ENCODE measurements around the gene FBLN2. TPM values are rescaled to one million over a fixed set of nuclear protein-coding genes. Genes with fewer than 3 reads are reported as not detected.
"Not testable (repeated sequence)": the region's sequence is repeated elsewhere in the genome, so short reads cannot be mapped to it uniquely, and the experiment has no call there.

FBLN2 gene
- total and polyA plus RNA-seq, 4 donors: 16.7 to 494 (median 68.4) TPM

GRCh38 chr3:13518516-13518953, 30.4 kb upstream of the FBLN2 start:
- no peak overlapping the region for H3K27ac ChIP-seq (ENCODE audit: low read depth in 1 of 2, low read length in 2 of 2)
- H3K4me3 ChIP-seq (ENCODE audit: low read length in 2 of 2): no peak overlapping the region
- ATAC-seq (ENCODE audit: low FRiP score) (peak; percentile 67), DNase-seq (peak; percentile 84 to 88)
- 2 to 7% methylated on average over 15 of the region's 15 CpGs for WGBS, 2 donors
- H3K9me3 ChIP-seq (ENCODE audit: control insufficient read depth, low read length): no peaks in the 10 kb centered on the region
- no peaks in the 10 kb centered on the region for H3K4me1 ChIP-seq (ENCODE audit: control insufficient read depth in 1 of 2, insufficient read depth in 2 of 2, low read length in 2 of 2)
- H3K36me3 ChIP-seq (ENCODE audit: control insufficient read depth in 1 of 2, insufficient read depth in 2 of 2, low read length in 1 of 2): no peaks in the 10 kb centered on the region
- H3K27me3 ChIP-seq (ENCODE audit: control insufficient read depth in 1 of 2, insufficient read depth in 2 of 2, low read length in 1 of 2): no peaks in the 10 kb centered on the region
- intact Hi-C loops (cut with DNase I): no loop called here

DNA sequence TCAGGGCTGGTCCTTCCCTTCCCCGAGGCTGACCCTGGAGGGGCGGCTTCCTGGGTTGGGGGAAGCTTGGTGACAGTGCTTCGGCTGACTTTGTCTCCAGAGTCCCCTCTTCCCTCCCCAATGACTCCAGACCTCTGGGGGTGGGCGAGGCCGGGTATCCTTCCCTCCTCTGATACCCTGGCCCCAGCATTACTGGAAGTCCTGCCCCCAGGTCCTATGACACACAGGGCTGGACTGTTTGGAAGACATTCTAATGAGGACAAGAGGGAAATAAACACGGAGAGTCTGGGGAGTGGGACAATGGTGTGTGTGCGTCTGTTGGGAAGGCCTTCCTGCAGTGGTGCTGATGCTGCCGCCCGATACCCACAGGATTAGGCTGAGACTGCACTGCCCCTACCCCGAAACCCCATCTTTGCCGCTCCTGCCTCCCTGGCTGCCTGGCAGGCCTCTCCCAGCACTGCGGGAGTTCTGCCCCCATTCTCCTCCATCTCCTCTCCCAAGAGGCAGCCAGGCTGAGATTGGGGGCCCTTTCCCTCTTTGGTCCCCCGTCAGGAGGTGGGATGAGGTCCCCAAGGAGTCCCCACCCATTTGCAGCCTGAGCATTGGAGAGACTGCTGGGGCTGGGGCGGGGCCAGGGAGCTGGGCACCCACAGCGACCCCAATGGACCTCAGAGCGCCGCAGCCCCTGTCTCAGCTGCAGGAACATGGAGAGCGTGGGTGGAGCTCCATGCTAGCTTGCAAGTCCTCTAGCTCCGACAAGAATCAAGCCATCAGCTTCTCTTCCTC, 29.7 kb upstream of the FBLN2 start:
- ATAC-seq (ENCODE audit: low FRiP score) (peak; percentile 28), DNase-seq (no peak)
- 77 to 79% methylated on average over 18 to 19 of the region's 19 CpGs for WGBS, 2 donors
- H3K27me3 ChIP-seq (ENCODE audit: control insufficient read depth in 1 of 2, insufficient read depth in 2 of 2, low read length in 1 of 2): no peaks in the 10 kb centered on the region
- no peaks in the 10 kb centered on the region for H3K9me3 ChIP-seq (ENCODE audit: control insufficient read depth, low read length)
- H3K4me1 ChIP-seq (ENCODE audit: control insufficient read depth in 1 of 2, insufficient read depth in 2 of 2, low read length in 2 of 2): no peaks in the 10 kb centered on the region
- intact Hi-C loops (cut with DNase I): no loop called here
- no peak overlapping the region for H3K4me3 ChIP-seq (ENCODE audit: low read length in 2 of 2)
- no peak overlapping the region for H3K27ac ChIP-seq (ENCODE audit: low read depth in 1 of 2, low read length in 2 of 2)
- H3K36me3 ChIP-seq (ENCODE audit: control insufficient read depth in 1 of 2, insufficient read depth in 2 of 2, low read length in 1 of 2): no peaks in the 10 kb centered on the region

DNA sequence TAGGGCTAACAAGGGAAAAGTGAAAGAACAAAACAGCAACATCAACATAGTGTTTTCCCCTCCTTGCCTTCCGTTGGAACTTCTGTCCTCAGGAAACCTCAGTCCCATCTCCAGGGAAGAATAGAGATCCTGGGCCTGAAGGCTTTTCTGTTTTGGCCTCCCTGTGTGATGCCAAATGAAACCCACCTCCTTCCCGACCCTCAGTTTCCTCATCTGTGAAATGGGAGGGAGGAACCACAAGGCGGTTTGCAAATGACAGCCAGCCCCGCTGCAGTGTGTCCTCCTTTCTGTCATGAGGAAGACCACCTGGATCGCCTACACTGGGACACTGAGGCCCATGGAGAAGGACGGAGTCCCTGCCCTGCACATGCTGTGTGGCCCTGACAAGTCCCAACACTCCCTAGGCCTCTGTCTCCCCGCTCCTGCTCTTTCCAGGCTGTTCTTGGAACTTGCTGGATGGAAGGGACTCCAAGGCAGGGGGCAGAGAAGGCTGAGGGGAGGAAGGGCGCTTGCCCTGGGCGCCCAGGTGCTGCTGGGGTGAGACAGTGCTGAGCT, 28.5 kb upstream of the FBLN2 start:
- no peak overlapping the region for H3K27ac ChIP-seq (ENCODE audit: low read depth in 1 of 2, low read length in 2 of 2)
- no peaks in the 10 kb centered on the region for H3K9me3 ChIP-seq (ENCODE audit: control insufficient read depth, low read length)
- intact Hi-C loops (cut with DNase I): no loop called here
- ATAC-seq (ENCODE audit: low FRiP score): no peak
- no peaks in the 10 kb centered on the region for H3K27me3 ChIP-seq (ENCODE audit: control insufficient read depth in 1 of 2, insufficient read depth in 2 of 2, low read length in 1 of 2)
- no peak for DNase-seq
- 93 to 96% methylated on average over 9 of the region's 9 CpGs for WGBS, 2 donors
- H3K36me3 ChIP-seq (ENCODE audit: control insufficient read depth in 1 of 2, insufficient read depth in 2 of 2, low read length in 1 of 2): no peaks in the 10 kb centered on the region
- no peak overlapping the region for H3K4me3 ChIP-seq (ENCODE audit: low read length in 2 of 2)
- H3K4me1 ChIP-seq (ENCODE audit: control insufficient read depth in 1 of 2, insufficient read depth in 2 of 2, low read length in 2 of 2): no peaks in the 10 kb centered on the region

GRCh38 chr3:13521309-13521708, 27.6 kb upstream of the FBLN2 start:
- WGBS, 2 donors: 64 to 83% methylated on average over 6 of the region's 6 CpGs
- ATAC-seq (ENCODE audit: low FRiP score) (no peak), DNase-seq (no peak)
- Histone ChIP-seq H3K36me3 (ENCODE audit: control insufficient read depth in 1 of 2, insufficient read depth in 2 of 2, low read length in 1 of 2) (no peaks in the 10 kb centered on the region), H3K4me1 (ENCODE audit: control insufficient read depth in 1 of 2, insufficient read depth in 2 of 2, low read length in 2 of 2) (no peaks in the 10 kb centered on the region), H3K9me3 (ENCODE audit: control insufficient read depth, low read length) (no peaks in the 10 kb centered on the region), H3K4me3 (ENCODE audit: low read length in 2 of 2) (no peak overlapping the region), H3K27ac (ENCODE audit: low read depth in 1 of 2, low read length in 2 of 2) (no peak overlapping the region), H3K27me3 (ENCODE audit: control insufficient read depth in 1 of 2, insufficient read depth in 2 of 2, low read length in 1 of 2) (no peaks in the 10 kb centered on the region)
- intact Hi-C loops (cut with DNase I): no loop called here

GRCh38 chr3:13521749-13522148, 27.2 kb upstream of the FBLN2 start:
- DNase-seq; intact Hi-C loops (cut with DNase I); H3K4me3 ChIP-seq (ENCODE audit: low read length in 2 of 2); ATAC-seq (ENCODE audit: low FRiP score); H3K27me3 ChIP-seq (ENCODE audit: control insufficient read depth in 1 of 2, insufficient read depth in 2 of 2, low read length in 1 of 2); H3K4me1 ChIP-seq (ENCODE audit: control insufficient read depth in 1 of 2, insufficient read depth in 2 of 2, low read length in 2 of 2); H3K27ac ChIP-seq (ENCODE audit: low read depth in 1 of 2, low read length in 2 of 2); H3K36me3 ChIP-seq (ENCODE audit: control insufficient read depth in 1 of 2, insufficient read depth in 2 of 2, low read length in 1 of 2); H3K9me3 ChIP-seq (ENCODE audit: control insufficient read depth, low read length): not testable (repeated sequence)
- WGBS, 2 donors: 97 to 100% methylated on average over 2 of the region's 2 CpGs

DNA sequence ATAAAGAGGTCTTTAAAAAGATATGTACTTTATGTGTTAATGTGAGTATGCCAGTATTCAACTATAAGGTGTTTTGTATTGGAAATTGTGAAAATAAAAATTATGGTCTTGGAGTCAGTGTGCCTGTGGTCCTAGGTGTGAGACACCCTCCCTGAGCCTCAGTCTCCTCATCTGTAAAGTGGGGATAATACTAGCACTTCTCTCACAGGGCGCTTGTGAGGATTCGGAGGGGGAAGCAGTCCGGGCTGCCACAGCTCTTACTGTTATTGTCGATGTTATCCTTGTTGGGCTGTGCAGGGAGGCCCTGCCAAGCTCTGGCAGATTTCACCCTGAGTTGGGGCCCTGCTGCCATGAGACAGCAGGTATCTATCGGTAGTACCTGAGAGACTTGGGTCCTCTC, 26.7 kb upstream of the FBLN2 start:
- no peaks in the 10 kb centered on the region for H3K36me3 ChIP-seq (ENCODE audit: control insufficient read depth in 1 of 2, insufficient read depth in 2 of 2, low read length in 1 of 2)
- WGBS, 2 donors: 90 to 92% methylated on average over 5 of the region's 5 CpGs
- H3K4me1 ChIP-seq (ENCODE audit: control insufficient read depth in 1 of 2, insufficient read depth in 2 of 2, low read length in 2 of 2): no peaks in the 10 kb centered on the region
- H3K9me3 ChIP-seq (ENCODE audit: control insufficient read depth, low read length): no peaks in the 10 kb centered on the region
- DNase-seq (no peak), ATAC-seq (ENCODE audit: low FRiP score) (no peak)
- H3K27me3 ChIP-seq (ENCODE audit: control insufficient read depth in 1 of 2, insufficient read depth in 2 of 2, low read length in 1 of 2): no peaks in the 10 kb centered on the region
- no peak overlapping the region for H3K27ac ChIP-seq (ENCODE audit: low read depth in 1 of 2, low read length in 2 of 2)
- H3K4me3 ChIP-seq (ENCODE audit: low read length in 2 of 2): no peak overlapping the region
- intact Hi-C loops (cut with DNase I): no loop called here

- intact Hi-C loops (cut with DNase I): no loop called here
- H3K4me3 ChIP-seq (ENCODE audit: low read length in 2 of 2): no peak overlapping the region
- H3K9me3 ChIP-seq (ENCODE audit: control insufficient read depth, low read length): no peaks in the 10 kb centered on the region
- 88 to 90% methylated on average over 10 of the region's 10 CpGs for WGBS, 2 donors
- H3K4me1 ChIP-seq (ENCODE audit: control insufficient read depth in 1 of 2, insufficient read depth in 2 of 2, low read length in 2 of 2): no peaks in the 10 kb centered on the region
- H3K36me3 ChIP-seq (ENCODE audit: control insufficient read depth in 1 of 2, insufficient read depth in 2 of 2, low read length in 1 of 2): no peaks in the 10 kb centered on the region
- ATAC-seq (ENCODE audit: low FRiP score): no peak
- H3K27ac ChIP-seq (ENCODE audit: low read depth in 1 of 2, low read length in 2 of 2): no peak overlapping the region
- H3K27me3 ChIP-seq (ENCODE audit: control insufficient read depth in 1 of 2, insufficient read depth in 2 of 2, low read length in 1 of 2): no peaks in the 10 kb centered on the region
- no peak for DNase-seq
Measured at GRCh38 chr3:13524979-13525669, 23.8 kb upstream of the FBLN2 start.

GRCh38 chr3:13525827-13526625, 22.9 kb upstream of the FBLN2 start:
- intact Hi-C loops (cut with DNase I): no loop called here
- no peaks in the 10 kb centered on the region for H3K9me3 ChIP-seq (ENCODE audit: control insufficient read depth, low read length)
- no peaks in the 10 kb centered on the region for H3K4me1 ChIP-seq (ENCODE audit: control insufficient read depth in 1 of 2, insufficient read depth in 2 of 2, low read length in 2 of 2)
- ATAC-seq (ENCODE audit: low FRiP score) (peak; percentile 22), DNase-seq (no peak)
- H3K27ac ChIP-seq (ENCODE audit: low read depth in 1 of 2, low read length in 2 of 2): no peak overlapping the region
- WGBS, 2 donors: 90 to 91% methylated on average over 20 of the region's 20 CpGs
- no peak overlapping the region for H3K4me3 ChIP-seq (ENCODE audit: low read length in 2 of 2)
- H3K36me3 ChIP-seq (ENCODE audit: control insufficient read depth in 1 of 2, insufficient read depth in 2 of 2, low read length in 1 of 2): no peaks in the 10 kb centered on the region
- H3K27me3 ChIP-seq (ENCODE audit: control insufficient read depth in 1 of 2, insufficient read depth in 2 of 2, low read length in 1 of 2): no peaks in the 10 kb centered on the region

All from aorta (tissue), 5 donors.